Left renal cortex interstitium (tissue), 4 donors: ENCODE data around the gene CTSF. TPM values are rescaled to one million over a fixed set of nuclear protein-coding genes. Genes with fewer than 3 reads are reported as not detected.
"Not testable (repeated sequence)": the region's sequence is repeated elsewhere in the genome, so short reads cannot be mapped to it uniquely, and the experiment has no call there.

ENCODE experiments used
- DNase-seq, 4 donors: peaks; one replicate each; pipeline ENCODE4 v3.0.0-alpha.2; 2013; ENCODE audit warnings: low read depth in 4 of 4, low spot score in 2 of 4, missing footprints in 1 of 4
- polyA plus RNA-seq, 4 donors: library from polyadenylated mRNA; unstranded; fragments of 120-200 nt; gene quantifications; one replicate each; pipeline ENCODE4 v1.2.1, GENCODE V29; 2013; ENCODE audit not compliant: insufficient read length in 4 of 4

Gene CTSF
- polyA plus RNA-seq, 4 donors = 88.3 to 102 (median 101) TPM

DNA sequence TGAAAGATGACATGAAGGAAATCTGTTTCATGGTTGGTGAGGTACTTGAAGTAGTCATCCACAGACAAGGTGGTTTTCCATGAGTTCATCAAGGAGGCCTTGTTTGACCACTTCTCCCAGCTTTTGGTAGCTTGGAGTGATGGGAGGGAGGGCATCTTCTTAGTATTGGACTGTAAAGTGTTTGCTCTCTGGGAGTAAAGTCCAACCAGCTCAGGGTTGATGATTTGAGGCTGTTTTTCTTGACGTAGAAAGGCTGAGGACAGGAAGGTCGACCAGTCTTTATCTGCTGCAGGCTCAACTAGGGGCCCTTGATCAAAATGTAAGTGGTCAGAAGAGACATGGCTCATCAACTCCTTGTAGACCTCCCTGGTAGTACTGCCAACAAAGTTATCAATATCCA is 22.8 kb upstream of the CTSF start:
- no peak for DNase-seq

DNA sequence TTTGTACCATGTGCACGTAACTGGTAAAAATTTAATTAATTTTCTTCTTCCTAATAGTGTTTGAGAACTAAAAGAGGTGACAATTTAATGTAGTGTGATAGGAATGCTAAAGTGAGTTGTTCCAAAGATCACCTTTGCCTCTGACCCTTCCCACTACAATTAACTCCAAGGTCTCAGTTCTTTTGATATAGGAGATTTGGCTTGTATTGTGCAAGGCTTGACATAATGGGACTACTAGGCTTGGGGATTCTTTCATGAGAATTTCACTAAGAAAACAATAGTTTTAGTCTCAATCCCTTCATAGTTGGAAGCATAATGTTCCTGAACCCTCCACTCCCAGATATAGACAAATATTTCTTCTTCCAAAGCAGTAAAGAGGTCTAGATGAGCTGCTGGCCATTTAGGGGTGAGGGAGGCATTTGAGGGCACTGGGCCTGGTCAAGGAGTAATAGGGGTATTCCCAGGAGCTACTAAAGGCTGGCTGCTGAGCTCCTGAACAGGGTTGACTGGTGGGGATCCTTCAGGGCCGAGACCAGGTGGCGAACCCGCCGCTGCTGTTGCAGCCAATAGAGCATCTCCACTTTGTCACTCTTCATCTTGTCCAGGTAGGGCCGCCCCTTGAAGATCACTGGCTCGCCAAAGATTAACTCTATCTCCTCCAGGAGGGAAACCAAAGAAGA is 21.7 kb upstream of the CTSF start:
- DNase-seq = no peak

DNA sequence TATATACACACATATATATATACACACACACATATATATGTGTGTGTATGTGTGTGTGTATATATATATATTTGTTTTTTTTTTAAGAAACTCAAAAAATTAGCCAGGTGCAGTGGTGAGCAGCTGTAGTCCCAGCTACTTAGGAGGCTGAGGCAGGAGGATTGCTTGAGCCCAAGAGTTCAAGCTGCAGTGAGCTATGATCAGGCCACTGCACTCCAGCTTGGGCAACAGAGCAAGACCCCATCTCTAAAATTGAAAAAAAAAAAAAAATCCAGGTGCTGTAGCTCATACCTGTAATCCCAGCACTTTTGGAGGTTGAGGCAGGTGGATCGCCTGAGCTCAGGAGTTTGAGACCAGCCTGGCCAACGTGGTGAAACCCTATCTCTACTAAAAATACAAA is 20.9 kb upstream of the CTSF start:
- not testable (repeated sequence) for DNase-seq

DNA sequence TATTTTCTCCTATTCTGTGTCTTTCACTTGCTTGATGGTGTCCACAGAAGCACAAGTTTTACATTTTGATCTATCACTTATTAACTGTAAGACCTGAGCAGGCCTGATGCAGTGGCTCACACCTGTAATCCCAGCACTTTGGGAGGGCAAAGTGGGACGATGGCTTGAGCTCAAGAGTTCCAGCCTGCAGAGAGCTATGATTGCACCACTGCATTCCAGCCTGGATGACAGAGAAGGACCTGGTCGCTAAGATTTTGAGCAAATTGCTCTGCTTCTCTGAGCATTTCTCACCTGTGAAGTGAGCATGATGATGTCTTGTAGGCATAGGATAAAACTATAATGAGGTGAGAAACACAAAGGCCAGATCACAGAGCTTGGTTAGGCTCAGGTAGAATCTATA is 17.7 kb upstream of the CTSF start:
- no peak for DNase-seq

DNA sequence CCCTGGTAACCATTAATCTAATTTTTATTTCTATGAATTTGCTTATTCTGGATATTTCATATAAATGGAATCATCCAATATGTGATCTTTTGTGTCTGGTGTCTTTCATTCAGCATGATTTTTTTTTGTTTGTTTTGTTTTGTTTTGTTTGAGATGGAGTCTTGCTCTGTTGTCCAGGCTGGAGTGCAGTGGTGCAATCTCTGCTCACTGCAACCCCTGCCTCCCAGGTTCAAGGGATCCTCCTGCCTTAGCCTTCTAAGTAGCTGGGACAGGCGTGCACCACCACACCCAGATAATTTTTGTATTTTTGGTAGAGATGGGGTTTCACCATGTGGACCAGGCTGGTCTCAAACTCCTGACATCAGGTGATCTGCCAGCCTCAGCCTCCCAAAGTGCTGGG is 17.0 kb upstream of the CTSF start:
- DNase-seq = not testable (repeated sequence)

DNA sequence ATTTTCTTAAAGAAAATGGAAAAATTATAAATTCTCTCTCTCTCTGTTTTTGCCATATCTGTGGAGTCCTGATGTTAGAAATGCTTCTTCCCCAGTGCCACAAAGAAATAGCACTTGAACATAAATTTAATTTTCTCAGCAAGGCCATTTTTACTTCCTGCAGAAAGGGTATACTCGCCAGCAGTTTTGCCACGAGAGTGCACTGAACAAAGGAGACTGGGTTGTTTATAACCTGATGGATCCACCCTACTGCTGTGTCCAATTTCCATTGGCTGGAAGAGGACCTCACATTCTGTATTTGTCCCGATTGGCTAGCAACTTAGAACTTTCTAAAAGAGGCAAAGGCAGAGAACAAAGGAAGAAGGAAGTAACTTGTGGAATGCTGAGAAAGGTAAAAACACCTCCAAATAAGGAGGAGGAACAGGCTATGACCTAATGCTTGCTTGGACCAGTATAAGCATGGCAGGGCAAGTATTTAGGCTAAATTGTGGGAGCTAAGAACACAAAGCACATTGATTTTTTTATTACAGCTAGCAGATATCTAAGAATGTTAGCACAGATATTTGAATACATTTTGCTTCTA is 14.2 kb upstream of the CTSF start:
- not testable (repeated sequence) for DNase-seq

DNA sequence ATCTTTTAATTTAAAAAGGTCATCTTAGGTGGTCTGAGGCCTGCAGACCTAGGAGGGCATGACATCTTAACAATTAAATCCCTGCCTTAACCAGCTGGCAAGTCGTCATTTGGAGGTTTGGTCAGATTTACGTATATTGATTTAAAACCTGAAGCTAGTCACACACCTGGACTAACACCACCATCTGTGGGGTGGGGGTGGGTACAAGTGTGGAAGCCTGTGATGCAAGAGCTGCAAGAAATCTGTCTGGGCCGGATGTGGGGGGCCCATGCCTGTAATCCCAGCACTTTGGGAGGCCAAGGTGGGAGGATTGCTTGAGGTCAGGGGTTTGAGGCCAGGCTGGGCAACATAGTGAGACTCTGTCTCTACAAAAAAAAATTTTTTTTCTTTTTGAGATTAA is 12.9 kb upstream of the CTSF start:
- no peak for DNase-seq

DNA sequence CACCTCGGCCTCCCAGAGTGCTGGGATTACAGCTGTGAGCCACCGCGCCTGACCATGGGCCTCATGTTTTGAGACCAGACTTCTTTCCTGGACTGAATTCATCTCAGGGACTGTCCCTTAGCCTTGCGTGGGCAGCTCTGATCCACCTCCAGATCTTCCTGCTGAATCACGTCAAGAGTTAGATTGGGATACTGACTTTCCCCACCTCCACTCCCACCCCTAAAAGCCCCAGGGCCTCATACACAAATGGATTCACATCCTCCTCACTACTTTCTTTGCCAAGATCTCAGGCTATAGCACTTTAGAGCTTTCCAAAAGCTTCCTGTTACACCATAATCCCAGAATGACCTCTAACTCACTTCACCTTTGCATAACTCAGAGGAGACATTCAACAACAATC is 12.4 kb upstream of the CTSF start:
- DNase-seq = no peak

DNA sequence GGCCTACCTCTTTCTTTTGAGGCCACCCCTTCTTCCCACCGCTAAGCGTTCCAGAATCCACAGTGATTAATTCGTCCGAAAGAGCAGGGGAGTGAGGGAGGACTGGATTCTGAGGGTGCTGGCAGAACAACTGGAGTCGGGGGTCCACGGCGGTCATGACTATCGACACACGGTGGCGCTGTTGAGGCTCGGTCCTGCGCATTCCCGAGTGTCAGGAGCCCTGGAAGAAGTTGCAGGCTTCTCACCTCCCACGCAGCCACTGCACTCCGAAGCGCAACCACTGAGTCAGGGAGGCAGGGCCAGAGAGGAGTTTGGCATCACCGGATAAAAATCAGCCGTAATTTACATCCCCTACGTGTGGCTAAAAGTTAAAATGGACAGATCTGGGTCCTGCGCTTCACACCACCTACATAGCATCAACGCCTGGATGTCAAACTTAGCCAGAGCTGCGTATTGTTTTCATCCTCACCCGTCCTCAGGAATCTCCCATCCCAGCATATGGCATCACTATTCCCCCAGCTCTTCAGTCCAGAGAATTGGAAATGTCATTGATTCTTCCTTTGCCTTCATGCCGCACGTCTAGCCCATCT is 10.7 kb upstream of the CTSF start:
- peak in 2 of 4 donors; percentile 56 to 71 for DNase-seq

- DNase-seq = no peak
These were observed 2.4 kb upstream of the CTSF start for GRCh38 chr11:66570850-66571180.

DNA sequence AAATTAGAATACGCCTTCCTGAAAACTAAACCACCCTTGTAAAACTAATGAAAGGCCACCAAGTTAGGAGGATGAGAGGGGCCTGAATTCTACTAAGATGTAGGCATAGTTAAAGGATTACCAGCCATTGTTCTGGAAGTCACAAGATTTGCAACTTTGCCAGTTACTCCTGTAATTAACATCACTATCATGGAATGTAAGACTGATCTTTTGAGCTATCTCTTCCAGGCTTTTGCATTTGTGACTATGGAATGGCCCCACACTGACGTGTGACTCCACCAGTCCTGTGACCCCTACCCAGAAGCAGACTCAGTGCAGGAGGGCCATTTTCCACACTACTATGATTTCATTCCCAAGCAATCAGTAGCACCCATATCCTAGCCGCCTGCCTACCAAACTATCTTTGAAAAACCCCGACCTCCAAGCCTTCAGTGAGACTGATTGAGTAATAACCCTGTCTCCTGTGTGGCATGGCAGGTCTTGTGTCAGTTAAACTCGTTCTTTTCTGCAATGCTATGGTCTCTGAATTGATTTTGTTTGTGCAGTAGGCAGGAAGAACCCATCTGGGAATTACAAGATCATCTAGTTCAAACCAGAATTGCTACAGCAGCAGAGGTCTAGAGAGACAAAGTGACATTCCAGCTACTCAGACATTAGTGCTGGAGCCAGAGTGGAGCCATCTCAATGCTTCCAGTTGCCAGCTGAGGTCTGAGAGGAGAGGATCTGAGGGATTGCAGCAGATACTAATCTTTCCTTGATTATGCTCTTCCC is 1.9 kb upstream of the CTSF start:
- no peak for DNase-seq

DNA sequence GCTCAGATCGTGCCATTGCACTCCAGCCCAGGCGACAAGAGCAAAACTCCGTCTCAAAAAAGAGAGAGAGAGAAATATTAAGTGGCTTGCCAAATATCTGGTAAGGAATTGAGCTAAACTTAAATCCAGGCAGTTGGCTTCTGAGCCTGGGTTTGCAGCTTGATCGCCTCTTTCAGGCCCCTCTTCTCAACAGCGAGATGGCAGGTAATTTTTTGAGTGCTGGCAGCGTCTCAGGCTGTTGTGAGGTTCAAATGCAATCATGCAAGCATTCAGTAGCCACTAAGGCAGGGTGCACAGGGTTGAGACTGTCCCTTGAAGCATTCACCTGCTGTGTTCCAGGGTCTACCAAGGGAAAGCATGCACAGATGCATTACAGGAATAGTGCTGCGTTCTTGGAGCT is 670 bp upstream of the CTSF start:
- DNase-seq = no peak

- no peak for DNase-seq
These were observed 651 bp downstream of the CTSF start for GRCh38 chr11:66567787-66568123.

DNA sequence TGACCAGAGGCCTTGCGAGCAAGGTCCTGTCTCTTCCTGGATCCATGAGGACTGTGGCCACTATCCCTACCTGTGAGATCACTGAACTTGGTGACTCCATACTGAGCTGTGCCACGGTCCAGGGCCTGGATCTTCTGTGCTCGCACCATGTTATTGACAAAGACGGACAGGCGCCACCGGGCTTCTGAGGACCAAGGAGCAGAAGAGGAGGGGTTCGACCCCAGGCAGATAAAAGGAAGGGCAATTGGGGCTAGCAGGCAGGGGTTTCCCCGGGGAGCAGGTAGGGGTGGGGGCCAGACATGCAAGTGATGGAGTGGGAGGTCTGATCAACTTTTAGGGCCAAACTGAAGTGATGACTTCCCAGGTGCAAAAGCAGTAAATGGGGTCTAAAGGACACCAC is 2.2 kb downstream of the CTSF start:
- no peak for DNase-seq

- DNase-seq = no peak
These were observed 3.4 kb downstream of the CTSF start for GRCh38 chr11:66564984-66565383.

- no peak for DNase-seq
These were observed 3.9 kb downstream of the CTSF start for GRCh38 chr11:66564538-66564937.

GRCh38 chr11:66563832-66564231 is 4.6 kb downstream of the CTSF start:
- no peak for DNase-seq

- DNase-seq = no peak
These were observed 5.4 kb downstream of the CTSF start for GRCh38 chr11:66562907-66563583.

DNA sequence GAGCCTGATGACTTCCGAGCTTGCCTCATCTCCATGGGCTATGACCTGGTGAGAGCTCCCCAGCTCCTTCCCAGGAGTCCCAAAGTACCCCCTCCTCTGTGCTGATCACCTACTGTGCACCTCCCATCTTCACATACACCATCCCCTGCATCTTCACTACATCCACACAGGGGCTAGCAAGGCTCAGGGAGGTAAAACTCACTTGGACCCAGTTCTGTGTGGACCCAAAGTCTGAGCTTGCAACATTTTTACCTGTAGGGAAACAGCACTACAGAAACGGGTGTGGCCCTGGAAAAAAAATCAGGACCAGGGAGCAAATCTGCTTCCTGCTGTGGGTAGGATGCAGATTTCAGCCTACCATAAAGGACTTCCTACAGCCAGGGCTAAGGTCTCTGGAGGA is 6.1 kb downstream of the CTSF start:
- no peak for DNase-seq

DNA sequence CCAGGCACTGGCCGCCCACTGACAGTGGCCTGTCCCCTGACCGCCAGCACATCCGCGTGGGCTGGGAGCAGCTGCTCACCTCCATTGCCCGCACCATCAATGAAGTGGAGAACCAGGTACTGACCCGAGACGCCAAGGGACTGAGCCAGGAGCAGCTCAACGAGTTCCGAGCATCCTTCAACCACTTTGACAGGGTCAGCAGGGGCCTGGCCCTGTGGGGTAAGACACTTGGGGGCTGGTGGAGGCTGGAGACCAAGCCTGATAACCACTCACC is 6.5 kb downstream of the CTSF start:
- no peak for DNase-seq

GRCh38 chr11:66561178-66561974 is 7.0 kb downstream of the CTSF start:
- DNase-seq = no peak
